IPS-18a (cell line): ENCODE results near the gene IP6K3.

ENCODE experiments used
- H3K27ac ChIP-seq: one replicate; pipeline ENCODE4 v1.5.1; 2013; ENCODE audit warnings: low read length
- H3K27me3 ChIP-seq: one replicate; pipeline ENCODE4 v1.6.1; 2013; ENCODE audit warnings: mild to moderate bottlenecking, low read length; ENCODE audit not compliant: control insufficient read depth, insufficient read depth
- H3K36me3 ChIP-seq: one replicate; pipeline ENCODE4 v1.6.1; 2013; ENCODE audit warnings: low read depth, low read length; ENCODE audit not compliant: control insufficient read depth
- H3K4me1 ChIP-seq: one replicate; pipeline ENCODE4 v1.6.1; 2013; ENCODE audit warnings: low read depth, low read length; ENCODE audit not compliant: control insufficient read depth
- H3K4me3 ChIP-seq: one replicate; pipeline ENCODE4 v1.5.1; 2013; ENCODE audit warnings: low read length
- H3K9ac ChIP-seq: one replicate; pipeline ENCODE4 v1.6.1; 2013; ENCODE audit warnings: mild to moderate bottlenecking, low read length, moderate library complexity
- H3K9me3 ChIP-seq: one replicate; pipeline ENCODE4 v1.6.1; 2013; ENCODE audit warnings: low read depth, low read length; ENCODE audit not compliant: control insufficient read depth

IP6K3 gene

DNA sequence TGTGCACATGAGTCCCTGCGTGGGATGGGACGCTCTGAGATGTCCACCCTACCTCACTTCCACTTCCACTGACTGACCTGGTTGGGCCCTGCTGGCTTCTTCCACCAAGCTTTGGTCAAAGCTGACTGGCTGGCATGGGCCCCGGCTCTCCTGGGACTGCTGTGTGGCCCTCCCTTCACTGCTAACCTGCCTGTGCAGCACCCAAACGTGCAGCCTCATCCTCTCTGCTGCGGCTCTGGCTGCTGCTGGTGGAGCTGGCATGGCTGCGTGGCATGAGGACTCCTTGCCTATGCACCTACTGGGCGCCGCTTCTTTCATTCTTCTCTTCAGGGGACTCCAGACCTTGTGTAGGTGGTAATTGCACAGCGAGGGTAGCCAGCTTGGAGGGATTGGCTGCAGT, 18.7 kb upstream of the IP6K3 start:
- Histone ChIP-seq H3K27ac (no peak overlapping the region), H3K9ac (no peak overlapping the region), H3K27me3 (no peaks in the 10 kb centered on the region), H3K36me3 (no peaks in the 10 kb centered on the region), H3K4me1 (peaks cover 9% of the 10 kb centered on the region), H3K4me3 (no peak overlapping the region), H3K9me3 (no peaks in the 10 kb centered on the region)

DNA sequence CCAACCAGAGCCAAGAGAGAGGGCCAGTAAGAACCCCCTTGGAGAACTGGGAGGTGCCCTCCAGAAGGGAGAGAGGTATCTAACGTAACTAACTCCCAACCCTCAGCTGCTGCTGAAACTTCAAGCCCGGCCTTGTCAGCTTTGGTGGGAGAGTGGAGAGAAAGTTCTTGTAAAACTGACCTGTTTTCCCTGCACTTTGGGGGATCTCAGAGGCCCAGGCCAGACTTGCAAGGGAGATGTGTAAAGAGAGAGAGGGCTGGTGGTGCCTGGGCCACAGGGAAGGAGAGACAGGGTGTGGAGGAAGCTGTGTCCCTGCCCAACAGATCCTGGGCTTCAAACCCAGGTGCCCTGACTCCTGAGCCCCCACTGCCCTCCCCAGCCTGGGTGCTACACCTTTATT, 17.3 kb upstream of the IP6K3 start:
- H3K36me3 ChIP-seq: no peaks in the 10 kb centered on the region

DNA sequence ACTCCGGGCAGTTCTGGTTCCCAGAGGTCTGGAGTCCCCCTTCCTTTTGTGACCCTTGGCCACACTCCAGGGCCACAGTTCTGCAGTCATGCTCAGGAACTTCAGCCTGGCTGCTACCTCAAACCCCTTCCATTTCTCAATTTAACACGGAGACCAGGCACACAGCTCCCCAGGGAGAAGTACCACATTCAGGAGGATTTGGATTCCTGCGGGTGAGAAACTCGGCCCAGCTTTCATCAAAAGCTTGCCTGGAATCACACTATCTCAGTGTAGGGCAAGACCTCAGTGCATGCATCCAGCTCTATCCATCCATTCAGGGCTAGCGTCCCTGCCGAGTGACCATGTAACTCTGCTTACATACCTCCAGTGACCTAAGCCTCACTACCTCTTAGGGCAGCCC, 16.8 kb upstream of the IP6K3 start:
- Histone ChIP-seq H3K4me3 (no peak overlapping the region), H3K9ac (no peak overlapping the region), H3K4me1 (no peaks in the 10 kb centered on the region), H3K36me3 (no peaks in the 10 kb centered on the region), H3K9me3 (no peaks in the 10 kb centered on the region), H3K27me3 (no peaks in the 10 kb centered on the region), H3K27ac (no peak overlapping the region)

More for the DNA sequence above, 17.3 kb upstream of the IP6K3 start:
- no peak overlapping the region for H3K9ac ChIP-seq
- no peak overlapping the region for H3K27ac ChIP-seq
- no peak overlapping the region for H3K4me3 ChIP-seq
- no peaks in the 10 kb centered on the region for H3K9me3 ChIP-seq
- H3K27me3 ChIP-seq: no peaks in the 10 kb centered on the region
- no peaks in the 10 kb centered on the region for H3K4me1 ChIP-seq

DNA sequence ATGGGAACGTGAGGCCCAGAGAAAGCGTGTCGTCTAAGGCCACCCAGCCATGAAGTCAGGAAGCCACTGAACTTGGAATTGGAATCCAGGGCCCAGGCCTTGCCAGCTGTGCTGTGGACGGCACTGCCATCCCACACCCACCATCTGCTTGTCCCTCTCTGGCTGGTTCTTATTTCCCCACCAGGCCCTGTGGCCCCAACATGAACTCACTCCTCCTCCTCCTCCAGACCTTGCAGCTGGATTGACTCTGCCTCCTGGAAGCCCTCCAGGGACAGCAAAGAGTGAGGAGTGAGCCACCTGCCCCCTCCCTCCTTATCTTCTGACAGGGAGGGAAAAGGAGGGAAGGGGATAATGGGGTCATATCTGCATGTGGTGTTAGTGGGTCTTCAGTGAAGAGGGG, 16.0 kb upstream of the IP6K3 start:
- no peak overlapping the region for H3K9ac ChIP-seq
- H3K27me3 ChIP-seq: no peaks in the 10 kb centered on the region
- H3K27ac ChIP-seq: no peak overlapping the region
- H3K9me3 ChIP-seq: no peaks in the 10 kb centered on the region
- H3K4me3 ChIP-seq: no peak overlapping the region
- H3K36me3 ChIP-seq: no peaks in the 10 kb centered on the region
- no peaks in the 10 kb centered on the region for H3K4me1 ChIP-seq

DNA sequence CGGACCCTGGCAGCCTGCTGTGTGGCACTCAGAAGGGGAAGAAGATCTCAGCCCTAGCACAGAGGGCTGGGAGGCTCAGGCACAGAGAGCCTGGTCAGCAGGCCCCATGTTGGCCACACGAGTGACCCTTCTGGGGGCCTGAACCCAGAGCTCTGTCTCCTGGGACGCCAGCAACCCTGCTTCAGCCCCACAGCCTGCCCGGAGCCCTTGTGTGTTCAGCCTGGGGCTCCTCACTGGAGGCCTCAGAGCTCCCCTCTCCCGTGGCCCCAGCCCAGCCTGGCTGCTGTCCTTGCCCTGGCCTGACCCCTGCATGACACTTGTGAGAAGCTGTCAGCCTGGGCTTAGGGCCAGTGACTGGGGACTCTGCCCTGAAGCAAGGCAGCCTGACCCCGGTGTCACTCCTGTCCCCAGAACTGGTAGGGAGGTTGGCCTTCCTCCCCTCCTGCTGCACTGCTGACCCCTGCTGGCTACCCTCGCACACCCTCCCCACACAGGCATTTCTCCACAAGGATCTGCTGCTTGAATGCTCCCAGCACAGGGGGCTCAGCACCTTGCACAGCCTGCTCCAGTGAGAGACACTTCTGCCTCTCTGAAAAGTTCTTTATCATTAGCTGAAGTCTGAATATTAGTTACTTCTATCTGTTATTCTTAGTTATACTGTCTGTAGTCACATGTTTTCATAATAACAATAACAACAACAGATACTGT, 15.4 kb upstream of the IP6K3 start:
- Histone ChIP-seq H3K9ac (no peak overlapping the region), H3K4me3 (no peak overlapping the region), H3K27me3 (no peaks in the 10 kb centered on the region), H3K36me3 (no peaks in the 10 kb centered on the region), H3K4me1 (no peaks in the 10 kb centered on the region), H3K27ac (no peak overlapping the region), H3K9me3 (no peaks in the 10 kb centered on the region)

DNA sequence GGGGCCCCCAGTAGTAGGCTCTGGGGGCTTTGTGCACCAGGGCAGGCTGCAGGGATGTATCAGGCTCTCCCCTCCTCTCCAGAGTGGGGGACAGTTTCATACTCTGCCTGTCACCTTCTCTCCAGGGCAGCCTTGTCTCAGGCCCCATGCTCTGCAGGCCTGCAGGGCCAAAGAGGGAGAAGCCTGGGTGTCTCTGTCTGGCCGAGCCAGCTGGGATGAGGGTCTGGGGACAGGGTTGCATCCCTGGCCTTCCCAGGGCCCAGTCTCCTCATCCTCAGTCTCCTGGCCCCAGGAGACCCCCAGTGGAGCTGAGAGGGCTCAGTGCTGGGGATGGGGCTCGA, 14.8 kb upstream of the IP6K3 start:
- no peaks in the 10 kb centered on the region for H3K4me1 ChIP-seq
- H3K4me3 ChIP-seq: no peak overlapping the region
- no peaks in the 10 kb centered on the region for H3K27me3 ChIP-seq
- H3K36me3 ChIP-seq: no peaks in the 10 kb centered on the region
- H3K27ac ChIP-seq: no peak overlapping the region
- H3K9me3 ChIP-seq: no peaks in the 10 kb centered on the region
- no peak overlapping the region for H3K9ac ChIP-seq

DNA sequence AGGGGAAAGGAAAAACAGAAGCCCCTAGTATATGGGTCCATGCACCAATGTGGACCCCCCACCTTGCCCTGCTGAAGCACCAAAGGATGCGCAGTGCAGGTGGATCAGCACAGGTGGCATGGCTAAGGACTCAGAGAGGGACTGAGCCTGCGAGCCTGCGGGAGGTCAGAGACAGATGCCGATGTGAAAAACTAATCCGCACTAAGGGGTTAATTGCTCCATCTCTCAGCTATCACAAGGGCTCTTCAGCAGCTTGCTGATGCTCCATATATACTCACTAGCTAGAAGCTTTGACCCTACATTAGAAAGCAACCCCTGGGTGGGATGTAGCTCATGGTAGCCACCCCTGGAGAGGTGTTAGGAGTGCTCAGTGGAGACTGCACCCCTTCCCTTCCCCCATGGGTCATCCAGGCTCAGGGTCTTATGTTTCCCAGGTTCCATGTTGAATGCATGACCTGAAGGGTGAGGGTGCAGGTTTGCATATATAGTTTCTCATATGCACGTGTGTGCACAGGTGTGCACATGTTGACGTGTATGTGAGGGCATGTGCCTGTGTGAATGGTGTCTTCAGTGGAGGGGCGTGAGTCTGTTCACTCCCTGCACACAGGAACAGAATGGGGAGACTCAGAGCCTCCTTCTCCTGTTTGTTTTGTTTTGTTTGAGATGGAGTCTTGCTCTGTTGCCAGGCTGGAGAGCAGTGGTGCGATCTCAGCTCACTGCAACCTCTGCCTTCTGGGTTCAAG, 13.4 kb upstream of the IP6K3 start:
- Histone ChIP-seq H3K9ac (no peak overlapping the region), H3K27me3 (no peaks in the 10 kb centered on the region), H3K9me3 (no peaks in the 10 kb centered on the region), H3K36me3 (no peaks in the 10 kb centered on the region), H3K4me1 (no peaks in the 10 kb centered on the region), H3K4me3 (no peak overlapping the region), H3K27ac (no peak overlapping the region)

DNA sequence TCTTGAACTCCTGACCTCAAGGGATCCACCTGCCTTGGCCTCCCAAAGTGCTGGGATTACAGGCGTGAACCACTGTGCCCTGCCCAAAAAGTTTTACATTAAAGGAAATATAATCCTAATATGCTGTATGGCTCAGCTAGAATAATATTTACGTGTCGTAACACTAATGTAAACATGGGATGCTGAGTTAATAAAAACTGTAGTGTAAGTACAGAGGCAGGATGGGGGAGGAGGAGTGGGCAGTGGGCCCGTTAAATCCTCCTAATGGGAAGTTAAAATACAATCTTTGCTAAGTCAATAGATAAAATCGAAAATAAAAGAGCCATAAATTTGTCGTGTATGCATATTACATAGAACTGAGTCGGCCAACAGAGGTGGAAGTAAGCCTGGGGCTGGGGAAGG, 12.1 kb upstream of the IP6K3 start:
- Histone ChIP-seq H3K36me3 (no peaks in the 10 kb centered on the region), H3K4me3 (no peak overlapping the region), H3K4me1 (no peaks in the 10 kb centered on the region), H3K27me3 (no peaks in the 10 kb centered on the region), H3K27ac (no peak overlapping the region), H3K9ac (no peak overlapping the region), H3K9me3 (no peaks in the 10 kb centered on the region)

DNA sequence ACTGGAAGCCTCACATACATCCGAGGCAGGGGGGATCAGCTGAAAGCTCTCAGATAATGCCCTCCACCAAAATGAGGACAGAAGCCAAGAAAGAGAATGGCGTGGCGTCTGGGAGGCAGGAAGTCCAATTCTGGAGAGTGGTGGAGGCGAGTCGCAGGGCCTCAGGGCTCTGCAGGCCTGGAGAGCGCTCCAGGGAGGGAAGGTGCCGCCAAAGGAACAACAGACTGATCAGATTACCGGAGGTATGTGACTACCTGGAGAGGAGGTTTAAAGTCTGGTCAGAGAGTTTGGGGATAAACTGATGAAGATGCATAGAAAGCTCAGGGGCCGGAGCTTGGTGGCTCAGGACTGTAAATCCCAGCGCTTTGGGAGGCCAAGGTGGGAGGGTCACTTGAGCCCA, 11.2 kb upstream of the IP6K3 start:
- Histone ChIP-seq H3K4me3 (no peak overlapping the region), H3K27me3 (no peaks in the 10 kb centered on the region), H3K27ac (no peak overlapping the region), H3K36me3 (no peaks in the 10 kb centered on the region), H3K9ac (no peak overlapping the region), H3K4me1 (no peaks in the 10 kb centered on the region), H3K9me3 (no peaks in the 10 kb centered on the region)

DNA sequence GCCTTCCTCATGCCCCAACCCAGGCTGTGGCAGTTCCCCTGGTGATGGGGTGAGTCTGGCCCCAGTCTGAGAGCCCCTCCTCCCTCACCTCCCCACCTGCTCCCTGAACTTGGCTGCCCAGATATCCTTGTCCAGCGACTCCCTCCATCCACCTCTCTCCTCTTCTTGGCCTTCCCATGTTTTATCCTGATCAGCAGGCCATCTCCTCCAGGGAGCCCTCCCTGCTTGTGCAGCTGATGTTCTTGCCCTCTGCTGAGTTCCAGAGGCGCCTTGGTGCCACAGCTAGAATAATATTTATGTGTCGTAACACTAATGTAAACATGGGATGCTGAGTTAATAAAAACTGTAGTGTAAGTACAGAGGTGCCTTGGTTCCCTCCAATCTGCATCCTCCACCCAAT, 10.4 kb upstream of the IP6K3 start:
- no peak overlapping the region for H3K9ac ChIP-seq
- H3K27ac ChIP-seq: no peak overlapping the region
- H3K36me3 ChIP-seq: no peaks in the 10 kb centered on the region
- no peak overlapping the region for H3K4me3 ChIP-seq
- H3K9me3 ChIP-seq: no peaks in the 10 kb centered on the region
- no peaks in the 10 kb centered on the region for H3K4me1 ChIP-seq
- no peaks in the 10 kb centered on the region for H3K27me3 ChIP-seq

DNA sequence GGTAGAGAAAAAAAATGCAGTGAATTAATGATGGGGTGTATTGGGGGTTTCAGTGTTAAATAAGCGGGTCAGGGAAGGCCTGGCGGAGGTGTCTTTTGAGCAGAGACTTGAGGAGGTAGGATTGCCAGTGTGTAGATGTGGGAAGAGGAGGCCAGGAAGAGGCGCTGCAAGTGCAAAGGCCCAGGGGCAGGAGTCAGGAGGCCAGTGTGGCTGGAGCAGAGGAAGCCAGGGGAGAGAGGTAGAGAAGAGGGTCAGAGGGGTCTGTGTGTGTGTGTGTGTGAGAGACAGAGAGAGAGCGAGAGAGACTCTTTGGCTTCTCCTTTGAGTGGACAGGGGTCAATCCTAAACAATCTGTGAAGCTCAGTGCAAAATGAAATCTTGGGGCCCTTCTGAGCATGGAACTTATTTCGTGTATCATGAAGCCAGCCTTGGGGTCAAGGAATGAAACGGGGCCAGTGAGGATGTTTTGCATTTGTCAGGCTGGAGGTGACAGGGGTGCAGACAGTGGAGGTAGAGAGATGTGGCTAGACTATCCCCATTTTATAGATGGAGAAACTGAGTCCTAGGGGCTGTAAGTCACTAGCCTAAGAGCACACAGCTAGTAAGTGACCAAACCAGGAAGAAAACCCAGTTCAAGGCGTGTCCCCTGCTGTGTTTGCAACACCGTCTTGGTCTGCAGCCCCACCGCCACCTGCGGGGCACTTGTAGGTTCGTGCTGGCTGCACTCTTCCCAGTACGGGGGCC, 9.7 kb upstream of the IP6K3 start:
- no peaks in the 10 kb centered on the region for H3K4me1 ChIP-seq
- H3K36me3 ChIP-seq: no peaks in the 10 kb centered on the region
- H3K4me3 ChIP-seq: no peak overlapping the region
- H3K9me3 ChIP-seq: no peaks in the 10 kb centered on the region
- H3K9ac ChIP-seq: no peak overlapping the region
- H3K27me3 ChIP-seq: no peaks in the 10 kb centered on the region
- H3K27ac ChIP-seq: no peak overlapping the region
